GM21786 (cell line): ENCODE measurements around the gene CNTN2.

Source experiments
- ATAC-seq: cut with Tn5 transposase; IDR thresholded peaks from one replicate; pipeline ENCODE4 v1.9.1; 2021; ENCODE audit not compliant: unreplicated experiment

The CNTN2 gene, protein sequence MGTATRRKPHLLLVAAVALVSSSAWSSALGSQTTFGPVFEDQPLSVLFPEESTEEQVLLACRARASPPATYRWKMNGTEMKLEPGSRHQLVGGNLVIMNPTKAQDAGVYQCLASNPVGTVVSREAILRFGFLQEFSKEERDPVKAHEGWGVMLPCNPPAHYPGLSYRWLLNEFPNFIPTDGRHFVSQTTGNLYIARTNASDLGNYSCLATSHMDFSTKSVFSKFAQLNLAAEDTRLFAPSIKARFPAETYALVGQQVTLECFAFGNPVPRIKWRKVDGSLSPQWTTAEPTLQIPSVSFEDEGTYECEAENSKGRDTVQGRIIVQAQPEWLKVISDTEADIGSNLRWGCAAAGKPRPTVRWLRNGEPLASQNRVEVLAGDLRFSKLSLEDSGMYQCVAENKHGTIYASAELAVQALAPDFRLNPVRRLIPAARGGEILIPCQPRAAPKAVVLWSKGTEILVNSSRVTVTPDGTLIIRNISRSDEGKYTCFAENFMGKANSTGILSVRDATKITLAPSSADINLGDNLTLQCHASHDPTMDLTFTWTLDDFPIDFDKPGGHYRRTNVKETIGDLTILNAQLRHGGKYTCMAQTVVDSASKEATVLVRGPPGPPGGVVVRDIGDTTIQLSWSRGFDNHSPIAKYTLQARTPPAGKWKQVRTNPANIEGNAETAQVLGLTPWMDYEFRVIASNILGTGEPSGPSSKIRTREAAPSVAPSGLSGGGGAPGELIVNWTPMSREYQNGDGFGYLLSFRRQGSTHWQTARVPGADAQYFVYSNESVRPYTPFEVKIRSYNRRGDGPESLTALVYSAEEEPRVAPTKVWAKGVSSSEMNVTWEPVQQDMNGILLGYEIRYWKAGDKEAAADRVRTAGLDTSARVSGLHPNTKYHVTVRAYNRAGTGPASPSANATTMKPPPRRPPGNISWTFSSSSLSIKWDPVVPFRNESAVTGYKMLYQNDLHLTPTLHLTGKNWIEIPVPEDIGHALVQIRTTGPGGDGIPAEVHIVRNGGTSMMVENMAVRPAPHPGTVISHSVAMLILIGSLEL

GRCh38 chr1:205042911-205043806, at the start of gene CNTN2:
Gene CNTN2, plus strand, starts transcription at chr1:205043212. Its CDS starts 9,974 bp downstream, at chr1:205053186.
- no peak for ATAC-seq

GRCh38 chr1:204994086-204994862, 48.7 kb upstream of the CNTN2 start:
- ATAC-seq: no peak

DNA sequence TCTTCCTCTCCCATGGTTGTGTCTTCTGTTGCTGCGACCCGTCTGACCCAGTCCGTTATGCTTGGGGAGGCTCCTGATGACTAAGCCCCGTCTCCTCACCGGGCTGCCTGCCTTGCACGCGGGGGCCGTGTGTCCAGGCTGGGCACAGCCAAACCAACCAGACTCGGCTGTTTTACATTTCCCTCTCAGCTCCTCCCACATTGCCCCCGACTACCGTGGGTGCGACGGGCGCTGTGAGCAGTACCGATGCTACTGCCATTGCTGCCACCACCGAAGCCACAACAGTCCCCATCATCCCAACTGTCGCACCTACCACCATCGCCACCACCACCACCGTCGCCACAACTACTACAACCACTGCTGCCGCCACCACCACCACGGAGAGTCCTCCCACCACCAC, 46.0 kb upstream of the CNTN2 start:
- ATAC-seq: no peak

- no peak for ATAC-seq
Measured at GRCh38 chr1:204997591-204998355, 45.2 kb upstream of the CNTN2 start.

DNA sequence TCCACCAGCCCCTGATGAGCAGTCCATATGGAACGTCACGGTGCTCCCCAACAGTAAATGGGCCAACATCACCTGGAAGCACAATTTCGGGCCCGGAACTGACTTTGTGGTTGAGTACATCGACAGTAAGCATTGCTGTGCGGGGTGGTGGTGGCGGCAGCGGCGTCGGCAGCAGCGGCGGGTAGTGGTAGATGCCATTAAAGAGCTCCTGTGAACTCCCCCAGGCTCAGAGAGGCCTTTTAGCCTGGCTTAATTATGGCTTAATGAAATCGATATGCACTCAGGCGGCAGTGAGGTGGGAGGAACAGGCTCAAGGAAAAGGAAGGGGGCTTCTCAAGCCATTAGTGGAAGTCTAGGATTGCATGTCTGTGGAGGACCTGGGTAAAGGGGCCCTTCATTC, 41.9 kb upstream of the CNTN2 start:
- ATAC-seq: no peak

DNA sequence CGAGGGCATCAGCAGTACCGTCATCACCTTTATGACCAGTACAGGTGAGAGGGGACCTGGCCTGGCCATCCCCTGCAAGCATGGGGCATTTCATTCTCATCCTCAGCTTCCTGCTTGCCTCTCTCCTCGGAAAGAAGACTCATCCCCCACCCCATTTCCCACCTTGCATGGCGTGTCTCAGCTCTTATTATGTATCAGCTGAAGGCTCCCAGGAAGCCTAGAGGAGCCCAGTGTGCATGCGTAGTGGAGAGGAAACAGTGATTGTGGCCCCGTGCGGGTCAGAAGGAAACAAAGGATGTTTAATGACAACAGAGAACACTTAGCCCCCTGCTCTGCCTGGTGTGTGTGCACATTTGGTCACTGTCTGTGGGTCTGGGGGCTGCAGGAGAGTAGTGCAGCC, 40.3 kb upstream of the CNTN2 start:
- ATAC-seq: no peak

DNA sequence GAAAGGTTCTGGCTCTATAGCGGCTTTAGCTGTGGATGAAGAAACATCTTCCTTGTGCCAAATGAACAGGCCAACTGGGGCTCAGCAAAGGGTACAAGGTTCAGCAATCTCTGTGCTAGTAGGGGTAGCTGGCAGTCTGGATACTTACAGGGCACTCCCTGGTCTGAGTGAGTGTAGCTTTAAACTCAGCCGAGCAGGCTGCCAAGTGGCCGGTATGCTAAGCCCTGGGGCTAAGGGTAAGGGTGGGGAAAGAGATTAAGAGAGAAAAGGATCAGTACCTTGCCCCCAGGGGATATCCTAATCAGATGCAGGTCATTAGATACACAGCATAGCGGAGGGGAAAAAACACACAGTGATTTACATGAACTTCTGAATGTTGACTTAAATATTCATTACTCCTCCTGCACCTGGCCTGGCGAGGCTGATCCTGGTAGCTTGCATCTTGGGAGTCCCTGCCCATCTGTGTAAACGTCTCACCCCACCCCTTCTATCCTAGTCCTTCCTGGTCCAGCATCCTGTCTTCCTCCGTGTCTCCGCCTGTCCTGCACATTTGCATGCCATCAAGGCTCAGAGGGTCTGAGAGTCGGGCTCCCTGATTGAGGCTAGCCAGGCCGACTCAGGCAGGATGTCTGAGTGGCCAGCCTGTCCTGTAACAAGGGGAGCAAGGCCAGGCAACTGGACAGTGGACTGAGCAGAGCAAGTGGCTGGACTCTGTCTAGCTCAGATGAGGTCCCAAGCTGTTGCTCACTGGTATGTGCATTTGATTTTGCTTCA, 39.5 kb upstream of the CNTN2 start:
- no peak for ATAC-seq

DNA sequence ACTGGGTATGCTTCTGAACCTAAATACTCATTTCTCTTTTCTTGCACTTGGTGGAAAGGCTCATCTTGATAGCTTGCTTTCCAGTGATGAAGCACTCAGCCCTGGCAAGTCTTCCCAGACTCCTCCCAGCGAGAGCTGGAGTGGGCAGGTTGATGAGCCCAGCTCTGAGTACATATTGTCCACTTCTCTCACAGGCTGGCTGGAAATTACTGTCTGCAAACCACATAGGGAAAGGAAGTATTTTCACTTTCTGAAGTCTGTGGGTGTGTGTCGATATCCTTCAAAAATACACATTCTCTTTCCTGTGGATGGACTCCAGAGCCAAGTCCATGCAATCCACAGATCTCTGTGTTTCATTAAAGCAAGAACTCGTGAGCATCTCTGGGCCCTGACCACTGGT, 38.7 kb upstream of the CNTN2 start:
- no peak for ATAC-seq

DNA sequence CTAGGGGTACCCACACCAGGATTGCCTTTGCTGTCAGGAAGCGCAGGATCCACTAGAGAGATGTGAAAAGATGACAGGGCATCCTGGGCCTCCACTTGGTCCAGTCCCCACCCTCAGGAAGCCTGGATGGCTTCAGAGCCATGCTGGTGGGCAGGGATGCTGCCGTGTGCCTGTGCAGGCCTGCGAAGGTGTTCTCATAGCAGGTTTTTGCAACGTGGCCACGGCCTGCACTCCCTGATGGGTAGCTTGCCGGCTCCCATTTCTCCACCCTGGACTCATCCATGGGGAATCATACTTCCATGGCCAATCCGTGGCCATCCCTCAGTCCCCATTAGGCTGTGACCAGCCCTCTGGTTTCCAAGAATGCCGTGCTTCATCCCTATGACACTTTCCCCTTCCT, 34.1 kb upstream of the CNTN2 start:
- ATAC-seq: no peak

DNA sequence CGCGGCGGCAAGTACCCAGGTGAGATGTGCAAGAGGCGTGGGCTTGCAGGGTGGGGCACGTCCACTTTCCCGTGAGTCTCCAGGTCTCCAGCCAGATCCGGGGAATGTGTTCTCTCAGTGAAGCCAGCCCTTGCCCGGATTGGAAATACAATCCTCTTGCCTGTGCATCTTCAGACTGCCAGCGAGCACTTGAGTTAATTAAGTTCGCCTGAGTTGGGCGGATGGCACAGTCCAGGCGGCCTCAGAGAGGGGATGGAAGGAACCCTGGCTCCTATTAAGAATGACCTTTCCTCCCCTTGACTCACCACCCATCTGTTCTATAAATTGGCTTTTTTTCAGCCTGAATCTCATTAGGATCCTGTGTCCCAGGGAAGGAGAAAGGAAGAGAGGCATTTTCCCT, 33.3 kb upstream of the CNTN2 start:
- no peak for ATAC-seq

DNA sequence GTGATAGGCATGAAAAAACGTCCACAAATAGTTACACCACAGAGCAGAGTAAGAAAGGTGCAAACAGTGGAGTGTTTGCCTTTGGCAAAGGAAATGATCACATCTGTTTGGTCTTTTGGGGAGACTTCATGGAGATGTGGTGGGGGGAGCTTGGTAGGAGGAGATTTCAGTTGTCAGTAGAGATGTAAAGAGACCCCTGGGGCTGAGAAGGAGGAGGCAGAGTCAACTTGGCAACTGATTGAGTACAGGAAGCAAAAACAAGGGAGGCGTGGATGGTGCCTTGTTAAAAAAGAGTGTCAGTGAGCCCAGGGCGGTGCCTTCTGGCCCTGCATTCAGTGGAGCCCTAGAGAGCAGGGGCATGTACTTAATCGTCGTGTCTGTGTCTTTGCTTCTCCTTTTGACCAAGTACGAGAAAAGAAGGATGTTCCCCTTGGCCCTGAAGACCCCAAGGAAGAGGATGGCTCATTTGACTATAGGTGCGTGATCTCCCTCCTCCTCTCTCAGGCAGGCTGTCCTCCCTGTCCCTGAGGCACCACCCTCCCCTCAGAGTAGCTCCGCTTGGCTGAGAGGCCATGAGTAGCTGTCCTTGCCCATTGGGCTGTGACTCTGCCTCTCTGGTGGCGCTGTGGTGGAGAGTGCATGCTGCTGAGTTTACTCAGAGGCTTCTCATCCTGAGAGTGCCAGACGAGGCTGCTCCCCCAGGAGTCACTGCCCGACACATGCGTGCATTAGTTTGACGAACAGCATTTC, 30.4 kb upstream of the CNTN2 start:
- ATAC-seq: no peak

DNA sequence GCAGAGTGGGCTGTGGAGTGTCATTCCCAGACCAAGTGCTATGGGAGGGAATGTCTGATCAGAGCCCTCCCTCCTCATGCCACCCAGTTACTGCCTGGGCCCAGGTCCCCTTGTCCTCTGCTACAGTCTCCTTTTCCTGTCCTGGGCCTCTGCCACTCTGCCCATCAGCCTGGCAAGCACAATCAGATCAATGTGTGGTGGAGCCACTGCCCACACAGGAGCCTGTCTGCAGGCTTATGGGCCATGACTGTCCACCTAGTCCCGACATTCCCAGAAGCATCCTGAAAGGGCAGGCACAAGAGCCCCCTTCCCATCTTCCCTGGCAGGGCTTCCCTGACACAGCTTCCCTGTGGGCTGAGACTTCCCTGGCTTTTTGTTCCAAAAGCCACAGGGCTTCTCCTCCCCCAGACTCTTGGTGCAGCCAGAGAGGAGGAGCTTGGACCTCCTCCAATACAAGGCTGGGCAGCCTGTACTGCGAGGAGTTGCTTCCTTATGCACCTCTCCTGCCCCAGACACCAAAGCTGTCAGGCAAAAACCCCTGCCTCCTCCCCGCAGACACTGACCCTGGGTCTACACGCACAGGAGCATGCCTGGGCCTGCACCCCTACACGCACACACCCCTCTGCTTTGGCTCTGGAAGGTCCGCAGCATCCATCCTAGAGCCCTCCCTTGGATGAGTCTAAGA, 29.2 kb upstream of the CNTN2 start:
- no peak for ATAC-seq

DNA sequence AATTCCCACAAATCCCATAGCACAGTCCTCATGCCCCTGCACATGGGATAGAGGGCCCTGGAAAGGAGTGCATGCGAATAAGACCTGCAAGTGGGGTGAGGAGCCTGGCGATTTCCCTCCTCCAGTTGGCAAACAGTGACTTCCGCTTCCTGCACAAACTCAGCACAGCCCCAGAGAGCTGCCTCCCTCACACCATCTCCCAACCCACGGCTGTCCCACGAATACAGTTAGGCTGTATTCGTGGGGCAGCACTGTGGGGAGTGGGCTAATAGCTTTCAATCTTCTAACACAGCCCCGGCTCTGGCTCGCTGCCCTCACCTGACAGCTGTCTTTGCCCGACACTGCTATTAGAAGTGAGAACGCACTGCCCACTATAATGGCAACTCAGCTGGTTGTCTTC, 28.2 kb upstream of the CNTN2 start:
- ATAC-seq: no peak

GRCh38 chr1:205015241-205015640, 27.8 kb upstream of the CNTN2 start:
- ATAC-seq: no peak

DNA sequence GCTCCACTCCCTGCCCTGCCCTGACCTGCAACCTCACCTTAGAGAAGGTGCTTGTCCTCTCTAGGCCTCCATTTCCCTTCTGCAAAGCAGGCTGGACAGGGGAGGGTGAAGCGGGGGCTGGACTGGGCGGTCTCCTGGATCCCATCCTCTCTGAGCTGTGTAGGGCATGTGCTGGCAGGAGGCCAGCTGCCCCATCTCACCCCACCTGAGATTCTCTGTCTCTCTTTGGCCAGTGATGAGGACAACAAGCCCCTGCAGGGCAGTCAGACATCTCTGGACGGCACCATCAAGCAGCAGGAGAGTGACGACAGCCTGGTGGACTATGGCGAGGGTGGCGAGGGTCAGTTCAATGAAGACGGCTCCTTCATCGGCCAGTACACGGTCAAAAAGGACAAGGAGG, 26.9 kb upstream of the CNTN2 start:
- no peak for ATAC-seq

GRCh38 chr1:205016584-205016983, 26.4 kb upstream of the CNTN2 start:
- no peak for ATAC-seq

DNA sequence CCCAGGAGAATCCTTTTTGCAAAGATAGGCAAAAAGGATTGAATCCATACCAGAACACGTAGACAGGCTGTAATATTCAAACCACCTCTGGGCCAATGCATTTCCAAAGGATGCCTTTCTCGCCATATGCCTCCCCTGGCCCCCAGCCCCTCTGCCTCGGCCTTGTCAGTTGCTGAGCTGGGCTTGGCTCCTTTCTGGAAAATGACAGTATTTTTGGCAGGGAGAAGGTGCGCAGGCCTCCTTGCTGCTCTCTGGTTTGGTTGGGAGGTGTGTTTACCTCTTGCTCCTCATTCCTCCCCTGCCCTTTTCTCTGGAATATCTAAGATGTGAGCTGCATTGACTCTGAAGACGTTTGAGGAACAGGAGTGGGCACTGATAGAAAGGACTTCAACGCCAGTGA, 26.0 kb upstream of the CNTN2 start:
- ATAC-seq: no peak
